OCI-LY1 (cell line): Measurements from ENCODE around the gene BCAN.

ENCODE experiments used
- H2AFZ ChIP-seq: fragments of 200-600 bp; sonication (generic), shearing (Covaris generic); 2 replicates; pipeline ENCODE4 v1.6.0; 2014; ENCODE audit warnings: antibody characterized with exemption, mild to moderate bottlenecking, low read length
- H3F3A ChIP-seq: fragments of 200-600 bp; sonication (generic), shearing (Covaris generic); 2 replicates; pipeline ENCODE4 v1.6.0; 2014; ENCODE audit warnings: mild to moderate bottlenecking, antibody characterized with exemption, low read length, moderate library complexity; ENCODE audit not compliant: insufficient read depth
- H3K27ac ChIP-seq: fragments of 200-600 bp; sonication (generic); 2 replicates; pipeline ENCODE4 v1.5.1; 2014; ENCODE audit warnings: low read length, mixed run types, mild to moderate bottlenecking, low read depth; ENCODE audit not compliant: poor library complexity, severe bottlenecking
- H3K27me3 ChIP-seq: fragments of 200-600 bp; sonication (generic); 2 replicates; pipeline ENCODE4 v1.6.0; 2014; ENCODE audit warnings: antibody characterized with exemption, mild to moderate bottlenecking, low read length, moderate library complexity; ENCODE audit not compliant: insufficient read depth
- H3K36me3 ChIP-seq: fragments of 200-600 bp; sonication (generic); 2 replicates; pipeline ENCODE4 v1.6.1; 2014; ENCODE audit warnings: mild to moderate bottlenecking, antibody characterized with exemption, low read length, moderate library complexity, mixed read lengths; ENCODE audit not compliant: insufficient read depth
- H3K4me1 ChIP-seq: fragments of 200-600 bp; sonication (generic); 2 replicates; pipeline ENCODE4 v1.5.1; 2014; ENCODE audit warnings: mild to moderate bottlenecking, low read length, moderate library complexity; ENCODE audit not compliant: insufficient read depth, severe bottlenecking
- H3K4me2 ChIP-seq: fragments of 200-600 bp; sonication (generic), shearing (Covaris generic); 2 replicates; pipeline ENCODE4 v1.6.1; 2014; ENCODE audit warnings: low read length
- H3K4me3 ChIP-seq: fragments of 200-600 bp; sonication (generic); 2 replicates; pipeline ENCODE4 v1.5.1; 2014; ENCODE audit warnings: low read length, low read depth, mild to moderate bottlenecking, mixed read lengths; ENCODE audit not compliant: poor library complexity, severe bottlenecking
- H3K79me2 ChIP-seq: fragments of 200-600 bp; shearing (Covaris generic); 2 replicates; pipeline ENCODE4 v1.6.1; 2016; ENCODE audit warnings: mixed run types, low read length, mixed read lengths; ENCODE audit not compliant: insufficient read depth
- H3K9ac ChIP-seq: fragments of 200-600 bp; sonication (generic), shearing (Covaris generic); 2 replicates; pipeline ENCODE4 v1.6.1; 2014; ENCODE audit warnings: mild to moderate bottlenecking, low read length, mixed read lengths
- H3K9me2 ChIP-seq: fragments of 200-600 bp; sonication (generic), shearing (Covaris generic); 2 replicates; pipeline ENCODE4 v1.6.1; 2014; ENCODE audit warnings: low read depth, mild to moderate bottlenecking, low read length, mixed read lengths
- H3K9me3 ChIP-seq: fragments of 200-600 bp; shearing (Covaris generic); 2 replicates; pipeline ENCODE4 v1.6.1; 2014; ENCODE audit warnings: low read length, mixed read lengths
- H4K20me1 ChIP-seq: fragments of 200-600 bp; sonication (generic), shearing (Covaris generic); 2 replicates; pipeline ENCODE4 v1.6.0; 2016; ENCODE audit warnings: mild to moderate bottlenecking, low read length; ENCODE audit not compliant: insufficient read depth
- CTCF ChIP-seq: fragments of 200-600 bp; sonication (generic), shearing (Covaris generic); IDR thresholded peaks from 2 replicates; pipeline ENCODE4 v1.5.1; 2017; ENCODE audit warnings: mild to moderate bottlenecking, antibody characterized with exemption, low read length, moderate library complexity, mixed read lengths
- EZH2 ChIP-seq: fragments of 200-600 bp; sonication (generic), shearing (Covaris generic); IDR thresholded peaks from 2 replicates; pipeline ENCODE4 v1.8.0; 2017; ENCODE audit warnings: borderline replicate concordance, mixed run types, mild to moderate bottlenecking, antibody characterized with exemption, low read length, moderate library complexity, mixed read lengths

The BCAN gene

GRCh38 chr1:156642265-156643048 lies 540 bp downstream of the BCAN start:
- H3K36me3 ChIP-seq: no peaks in the 10 kb centered on the region
- no peak overlapping the region for H3K27ac ChIP-seq
- no peak overlapping the region for H3K9ac ChIP-seq
- H4K20me1 ChIP-seq: no peaks in the 10 kb centered on the region
- H3F3A ChIP-seq: no peaks in the 10 kb centered on the region
- peaks cover 7% of the 10 kb centered on the region; the same call in 1 of the 2 replicates for H3K27me3 ChIP-seq
- no peaks in the 10 kb centered on the region for H3K9me3 ChIP-seq
- H3K4me3 ChIP-seq: no peak overlapping the region
- H3K4me2 ChIP-seq: no peak overlapping the region
- no peaks in the 10 kb centered on the region for H3K4me1 ChIP-seq
- H2AFZ ChIP-seq: no peak overlapping the region
- no peaks in the 10 kb centered on the region for H3K9me2 ChIP-seq
- no peaks in the 10 kb centered on the region for H3K79me2 ChIP-seq
- no peak for TF ChIP-seq EZH2
- TF ChIP-seq CTCF: no peak

- no peaks in the 10 kb centered on the region for H3K9me2 ChIP-seq
- no peaks in the 10 kb centered on the region for H3K36me3 ChIP-seq
- H3F3A ChIP-seq: no peaks in the 10 kb centered on the region
- no peak overlapping the region for H3K9ac ChIP-seq
- H3K4me1 ChIP-seq: no peaks in the 10 kb centered on the region
- no peak overlapping the region for H3K4me3 ChIP-seq
- H3K27me3 ChIP-seq: peaks cover 7% of the 10 kb centered on the region; the same call in 1 of the 2 replicates
- H4K20me1 ChIP-seq: no peaks in the 10 kb centered on the region
- H2AFZ ChIP-seq: no peak overlapping the region
- no peaks in the 10 kb centered on the region for H3K79me2 ChIP-seq
- H3K27ac ChIP-seq: no peak overlapping the region
- TF ChIP-seq CTCF (no peak), EZH2 (no peak)
- H3K4me2 ChIP-seq: no peak overlapping the region
- no peaks in the 10 kb centered on the region for H3K9me3 ChIP-seq
Observed at GRCh38 chr1:156643049-156643777, 1.3 kb downstream of the BCAN start.

GRCh38 chr1:156643778-156644092 lies 1.8 kb downstream of the BCAN start:
- no peak overlapping the region for H3K4me2 ChIP-seq

More at GRCh38 chr1:156643778-156644092, 1.8 kb downstream of the BCAN start:
- Histone ChIP-seq H2AFZ (no peak overlapping the region), H3K4me1 (no peaks in the 10 kb centered on the region), H4K20me1 (no peaks in the 10 kb centered on the region), H3K4me3 (no peak overlapping the region), H3K27ac (no peak overlapping the region), H3K9ac (no peak overlapping the region), H3K36me3 (no peaks in the 10 kb centered on the region), H3K9me3 (no peaks in the 10 kb centered on the region), H3K79me2 (no peaks in the 10 kb centered on the region), H3K9me2 (no peaks in the 10 kb centered on the region), H3K27me3 (peaks cover 7% of the 10 kb centered on the region; the same call in 1 of the 2 replicates), H3F3A (no peaks in the 10 kb centered on the region)
- TF ChIP-seq EZH2 (no peak), CTCF (no peak)
